Esophagus squamous epithelium (tissue), 4 donors: Measurements from ENCODE around the gene PFDN1.

ENCODE experiments used
- CTCF ChIP-seq, 6 experiments: fragments of 450-650 bp in 4 of 6; fragments of 200-600 bp in 2 of 6; sonication (generic) in 2 of 6; IDR thresholded peaks; one replicate each; pipeline ENCODE4 v1.5.1; 2016 to 2019; ENCODE audit warnings: antibody characterized with exemption in 6 of 6, mild to moderate bottlenecking in 4 of 6, moderate library complexity in 4 of 6
- POLR2A ChIP-seq, 4 donors: fragments of 450-650 bp; IDR thresholded peaks; one replicate each; pipeline ENCODE4 v1.6.1; 2017; ENCODE audit warnings: antibody characterized with exemption in 4 of 4, mild to moderate bottlenecking in 4 of 4, moderate library complexity in 3 of 4

- TF ChIP-seq CTCF (IDR thresholded peaks at IDR 0.05): no peak
- no peak for TF ChIP-seq POLR2A (IDR thresholded peaks at IDR 0.05)
Measured at GRCh38 chr5:140311011-140311467, 8.1 kb upstream of the PFDN1 start.
